GM19023 (cell line): ENCODE results near the gene LSM12.

Source experiments
- ATAC-seq: cut with Tn5 transposase; IDR thresholded peaks from one replicate; pipeline ENCODE4 v1.9.1; 2021; ENCODE audit warnings: mild to moderate bottlenecking, moderate library complexity; ENCODE audit not compliant: unreplicated experiment

The LSM12 gene

DNA sequence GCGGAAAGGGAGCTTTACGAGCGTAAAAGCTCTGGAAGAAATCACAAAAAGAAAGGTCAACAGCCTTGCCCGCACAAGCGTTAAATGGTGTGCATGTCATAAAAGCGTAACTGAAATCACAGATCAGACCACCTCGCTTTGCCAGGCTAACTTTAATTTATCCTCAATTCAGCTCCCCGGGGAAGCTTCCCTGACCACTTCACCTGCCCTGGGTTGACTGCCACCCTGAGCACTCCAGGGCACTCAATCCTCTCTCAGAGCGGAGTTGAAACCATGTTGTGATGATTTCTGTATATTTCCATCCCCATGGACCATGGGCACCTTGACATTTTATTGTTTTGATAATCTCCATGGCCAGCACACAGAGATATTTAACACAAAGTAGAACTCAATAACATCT, 78.2 kb downstream of the LSM12 start:
- no peak for ATAC-seq

DNA sequence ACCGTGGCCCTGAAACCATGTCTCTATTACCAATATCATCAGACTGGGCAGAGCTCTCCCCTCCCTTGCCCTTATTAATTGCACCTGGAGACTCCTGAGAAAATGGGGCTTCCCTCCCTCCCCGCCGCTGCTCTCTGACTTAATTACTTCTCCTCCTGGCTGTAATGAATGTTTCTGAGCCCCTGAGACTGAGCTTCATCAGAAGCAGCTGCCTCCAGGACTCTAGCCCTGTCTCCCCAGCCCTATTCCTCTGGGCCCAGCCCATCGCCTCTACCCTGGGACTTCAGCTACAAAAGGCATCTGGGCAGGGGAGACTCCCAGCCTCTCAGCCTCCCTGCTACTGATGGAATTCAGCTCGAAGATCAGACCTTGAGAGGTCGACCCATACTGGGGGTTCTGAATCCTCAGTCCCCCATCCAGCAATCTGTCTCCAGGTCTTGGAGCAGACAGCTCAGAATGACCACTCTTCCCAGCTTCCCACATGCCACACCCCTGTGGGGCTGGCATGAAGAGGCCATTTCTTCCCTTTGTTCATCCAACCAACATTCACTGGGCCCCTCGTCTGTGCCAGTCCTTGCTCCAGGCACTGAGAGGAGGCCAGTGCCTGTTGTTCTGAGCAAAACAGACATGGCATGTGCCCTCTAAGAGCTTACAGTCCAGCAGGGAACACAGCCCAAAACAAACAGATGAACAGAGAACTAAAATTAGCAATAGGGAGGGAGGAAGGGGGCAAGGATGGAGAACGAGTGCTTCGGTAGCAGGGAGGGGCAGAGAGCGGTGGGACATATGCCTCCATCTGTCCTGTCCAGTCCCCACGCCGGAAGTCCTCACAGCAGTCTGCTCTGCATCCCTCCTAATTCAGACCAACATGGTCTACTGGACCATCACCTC, 79.1 kb downstream of the LSM12 start:
- no peak for ATAC-seq

- no peak for ATAC-seq
Measured at GRCh38 chr17:43986225-43986981, 80.1 kb downstream of the LSM12 start.

DNA sequence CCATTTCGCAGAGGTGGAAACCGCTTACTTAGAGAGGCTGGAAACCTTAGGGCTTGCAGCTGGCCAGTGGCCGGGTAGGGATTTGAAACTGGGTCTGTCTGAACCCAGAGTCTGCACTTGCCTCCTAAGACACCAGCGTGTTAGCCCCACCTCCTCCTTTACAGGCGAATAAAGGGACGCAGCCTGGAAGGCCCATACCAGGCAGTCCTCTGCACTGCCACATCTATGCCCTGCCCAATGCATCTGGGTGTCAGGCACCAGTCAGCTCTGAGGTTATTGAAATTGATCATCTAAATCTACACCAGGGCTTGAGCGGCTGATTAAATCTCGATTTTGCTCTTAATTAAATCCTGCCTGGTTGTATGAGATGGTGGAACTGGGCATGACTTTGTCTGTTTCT, 82.0 kb downstream of the LSM12 start:
- ATAC-seq = no peak
